NCI-H748 (cell line): ENCODE data around the gene FBXO47.

Experiments used
- DNase-seq: peaks from one replicate; lab custom pipeline; 2025; ENCODE audit not compliant: unreplicated experiment; lab: John Stamatoyannopoulos, UW

The FBXO47 gene

GRCh38 chr17:38967290-38967738 is at the start of gene FBXO47:
Gene FBXO47 (minus strand): TSS chr17:38967403. CDS start chr17:38963025, 4,378 bp downstream.
- DNase-seq: peak; percentile 92

- DNase-seq: no peak
These were observed 49.3 kb upstream of the FBXO47 start for GRCh38 chr17:39016193-39017153.

- DNase-seq: no peak
These were observed 48.3 kb upstream of the FBXO47 start for GRCh38 chr17:39015546-39015935.

GRCh38 chr17:39014795-39015545 is 47.8 kb upstream of the FBXO47 start:
- no peak for DNase-seq

GRCh38 chr17:39014044-39014794 is 47.0 kb upstream of the FBXO47 start:
- no peak for DNase-seq

- no peak for DNase-seq
These were observed 45.5 kb upstream of the FBXO47 start for GRCh38 chr17:39012725-39013124.

- no peak for DNase-seq
These were observed 44.8 kb upstream of the FBXO47 start for GRCh38 chr17:39011907-39012468.

GRCh38 chr17:39009581-39010001 is 42.4 kb upstream of the FBXO47 start:
- DNase-seq: no peak

GRCh38 chr17:39008633-39009032 is 41.4 kb upstream of the FBXO47 start:
- DNase-seq: no peak

GRCh38 chr17:39002991-39003715 is 36.0 kb upstream of the FBXO47 start:
- DNase-seq: no peak

GRCh38 chr17:39001703-39002637 is 34.8 kb upstream of the FBXO47 start:
- no peak for DNase-seq

- DNase-seq: no peak
These were observed 32.9 kb upstream of the FBXO47 start for GRCh38 chr17:39000021-39000601.

- DNase-seq: no peak
These were observed 29.6 kb upstream of the FBXO47 start for GRCh38 chr17:38996660-38997337.

GRCh38 chr17:38994026-38994425 is 26.8 kb upstream of the FBXO47 start:
- DNase-seq: no peak

- no peak for DNase-seq
These were observed 17.5 kb upstream of the FBXO47 start for GRCh38 chr17:38984666-38985065.

- DNase-seq: peak; percentile 83
These were observed 15.9 kb upstream of the FBXO47 start for GRCh38 chr17:38982858-38983746.

GRCh38 chr17:38981636-38982035 is 14.4 kb upstream of the FBXO47 start:
- no peak for DNase-seq
